HG02610 (cell line): ENCODE results near the gene COL15A1.

Experiments
- ATAC-seq: cut with Tn5 transposase; IDR thresholded peaks from one replicate; pipeline ENCODE4 v1.9.1; 2021; ENCODE audit warnings: mild to moderate bottlenecking, moderate library complexity; ENCODE audit not compliant: unreplicated experiment

The COL15A1 gene

GRCh38 chr9:98944057-98944733, 488 bp downstream of the COL15A1 start:
- ATAC-seq, result no peak

- no peak for ATAC-seq
Observed at GRCh38 chr9:98944734-98945074, 997 bp downstream of the COL15A1 start.

DNA sequence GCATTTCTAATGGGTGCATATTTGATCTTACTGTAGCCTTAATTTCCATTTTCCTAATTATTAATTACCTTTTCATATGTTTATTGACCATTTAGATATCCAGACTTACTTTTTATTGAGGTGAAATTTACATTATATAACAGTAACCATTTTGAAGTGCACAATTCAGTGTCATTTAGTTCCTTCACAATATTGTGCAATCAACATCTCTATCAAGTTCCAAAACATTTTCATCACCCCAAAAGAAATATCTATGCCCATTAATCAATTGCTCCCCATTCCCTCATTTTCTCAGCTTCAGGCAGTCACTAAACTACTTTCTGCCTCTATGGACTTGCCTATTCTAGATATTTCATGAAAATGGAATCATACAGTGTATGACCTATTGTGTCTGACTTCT, 5.9 kb downstream of the COL15A1 start:
- no peak for ATAC-seq

- ATAC-seq, result no peak
Observed at GRCh38 chr9:98950262-98950661, 6.6 kb downstream of the COL15A1 start.

GRCh38 chr9:98951967-98952366, 8.3 kb downstream of the COL15A1 start:
- ATAC-seq, result no peak

DNA sequence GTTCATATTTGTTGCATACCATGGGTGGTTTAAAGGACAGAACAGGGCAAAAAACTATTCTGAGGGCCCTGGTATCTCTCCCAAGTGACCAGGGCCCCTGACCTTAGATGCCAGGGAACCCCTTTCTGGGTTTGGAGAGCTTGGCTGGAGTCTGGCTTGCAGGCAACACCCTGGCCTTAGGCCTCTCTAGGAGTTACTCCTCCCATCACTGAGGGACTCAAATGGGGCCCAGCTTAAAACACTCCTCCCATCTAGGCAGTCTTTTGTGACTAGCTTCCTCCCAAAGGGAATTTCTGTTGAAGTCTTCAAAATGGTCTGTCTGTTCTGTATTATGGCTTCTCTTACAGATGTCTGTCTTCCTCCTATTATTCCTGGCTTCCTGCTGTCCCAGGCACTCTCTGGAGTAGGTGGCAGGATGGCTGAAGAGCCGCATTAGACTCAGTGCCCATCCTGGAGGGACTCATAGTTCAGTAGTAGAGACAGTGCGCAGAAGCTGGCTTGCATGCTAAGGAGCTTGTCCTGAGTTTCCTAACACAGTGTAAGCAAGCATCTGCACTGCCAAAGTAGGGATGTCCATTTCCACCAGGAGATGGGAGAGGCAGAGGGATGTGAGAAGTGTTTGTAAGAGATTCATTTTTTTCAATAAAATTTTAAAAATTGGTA, 10.0 kb downstream of the COL15A1 start:
- no peak for ATAC-seq

DNA sequence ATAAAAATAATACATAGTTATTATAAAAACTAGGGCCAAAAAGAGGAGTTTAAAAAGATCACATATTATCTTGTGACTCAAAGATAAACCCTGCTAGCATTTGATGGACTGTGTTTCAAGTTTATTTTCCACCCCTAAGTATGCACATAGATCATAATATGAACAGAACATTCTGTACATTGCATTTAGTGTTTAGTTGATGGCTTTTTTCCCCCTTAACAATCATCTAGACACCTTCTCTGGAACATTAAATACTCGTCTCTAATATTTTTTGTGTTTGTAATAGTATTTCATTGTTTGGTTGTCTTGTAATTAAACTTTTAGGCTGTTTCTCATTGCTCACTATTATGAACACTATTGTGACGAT, 10.5 kb downstream of the COL15A1 start:
- ATAC-seq, result no peak

DNA sequence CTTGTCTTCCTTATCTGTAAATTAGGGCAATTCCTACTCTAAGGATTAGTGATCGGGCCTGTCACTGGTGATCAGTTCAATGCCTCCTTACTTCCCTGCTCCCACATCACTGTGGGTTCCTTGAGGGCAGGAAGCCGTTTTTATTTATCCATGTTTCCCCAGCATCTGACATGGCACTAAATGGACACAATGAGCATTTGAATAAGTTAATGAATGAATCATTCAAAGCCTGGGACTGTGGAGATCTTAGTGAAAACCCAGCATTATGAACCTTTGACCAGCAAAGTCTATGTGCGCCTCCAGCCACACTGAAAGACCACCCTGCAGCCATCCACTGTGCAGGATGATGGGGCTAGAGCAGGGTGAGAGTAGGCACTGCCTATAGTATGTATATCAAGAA, 11.6 kb downstream of the COL15A1 start:
- ATAC-seq, result no peak

GRCh38 chr9:98957826-98958225, 14.1 kb downstream of the COL15A1 start:
- no peak for ATAC-seq

GRCh38 chr9:98958271-98958984, 14.7 kb downstream of the COL15A1 start:
- ATAC-seq, result no peak

- no peak for ATAC-seq
Observed at GRCh38 chr9:98960409-98960808, 16.7 kb downstream of the COL15A1 start.

DNA sequence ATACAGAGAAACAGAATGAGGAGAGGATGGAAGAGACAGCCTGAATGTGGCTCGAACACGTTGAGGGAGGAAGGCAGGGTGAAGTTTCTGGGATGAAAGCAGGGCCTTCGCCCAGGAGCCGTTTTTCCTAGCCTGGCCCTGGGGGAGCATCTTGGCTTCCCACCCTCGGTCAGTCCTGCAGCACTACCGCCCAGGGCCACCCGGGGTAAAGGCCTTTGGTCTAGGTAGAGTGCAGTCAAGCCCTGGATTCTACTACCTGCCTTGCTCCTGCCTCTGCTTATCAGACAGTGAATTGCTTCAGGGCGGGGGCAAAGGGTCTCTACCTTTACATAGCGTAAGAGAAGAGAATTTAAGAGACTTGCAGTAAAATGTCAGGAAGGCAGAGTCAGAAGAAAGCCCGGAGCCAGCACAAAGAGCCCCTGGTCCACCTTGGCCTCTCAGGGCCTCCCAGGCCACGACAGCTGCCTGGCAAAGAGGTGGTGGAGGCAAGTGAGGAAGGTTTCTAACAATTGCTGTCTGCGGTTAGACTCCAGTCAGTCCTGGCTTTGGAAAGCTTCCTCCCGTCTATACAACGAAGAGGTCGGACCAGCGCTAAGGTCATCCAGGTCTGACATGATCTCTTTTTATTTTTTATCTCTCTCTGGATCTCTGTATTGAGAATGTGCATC, 17.9 kb downstream of the COL15A1 start:
- no peak for ATAC-seq

- no peak for ATAC-seq
Observed at GRCh38 chr9:98962181-98962560, 18.5 kb downstream of the COL15A1 start.

- no peak for ATAC-seq
Observed at GRCh38 chr9:98962861-98963260, 19.2 kb downstream of the COL15A1 start.

GRCh38 chr9:98964201-98964600, 20.5 kb downstream of the COL15A1 start:
- no peak for ATAC-seq

DNA sequence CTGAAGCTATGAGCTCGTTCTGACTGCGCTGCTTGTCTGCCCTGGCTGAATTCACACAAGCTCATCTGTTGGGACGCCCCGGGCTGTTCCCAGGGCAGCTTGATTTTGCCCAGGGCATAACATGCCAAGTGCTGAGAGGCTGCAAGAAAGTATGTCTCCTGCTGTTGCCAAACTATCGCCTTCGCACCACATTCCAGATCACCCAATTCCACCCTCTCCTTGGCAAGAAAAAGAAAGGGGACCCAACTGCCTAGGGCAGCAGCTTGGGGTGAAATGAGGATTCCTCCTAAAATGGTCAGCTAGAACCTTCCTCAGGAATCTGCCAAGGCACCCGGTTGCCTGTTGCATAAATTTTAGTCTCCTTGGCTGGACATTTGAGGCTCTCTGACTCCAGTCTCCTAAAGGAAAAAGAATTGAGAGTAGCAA, 21.2 kb downstream of the COL15A1 start:
- no peak for ATAC-seq

- no peak for ATAC-seq
Observed at GRCh38 chr9:98966676-98967075, 23.0 kb downstream of the COL15A1 start.

- ATAC-seq, result no peak
Observed at GRCh38 chr9:98967257-98967656, 23.6 kb downstream of the COL15A1 start.

DNA sequence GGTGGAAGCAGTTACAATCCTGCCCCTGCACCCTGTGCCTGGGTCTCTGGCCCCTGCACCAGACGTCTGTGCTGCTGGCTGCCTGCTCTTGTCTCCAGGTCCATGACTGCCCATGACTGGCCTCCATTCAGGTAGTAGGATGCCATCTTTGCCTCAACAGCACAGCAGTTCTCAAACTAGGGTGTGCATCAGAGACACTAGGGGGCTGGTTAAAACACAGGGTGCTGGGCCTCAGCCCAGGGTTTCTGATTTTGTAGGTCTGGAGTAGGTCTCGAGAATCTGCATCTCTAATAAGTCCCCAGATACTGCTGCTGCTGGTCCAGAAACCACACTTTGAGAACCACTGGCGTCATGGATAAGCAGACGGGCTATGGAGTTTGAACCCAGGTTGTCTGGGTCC, 24.0 kb downstream of the COL15A1 start:
- no peak for ATAC-seq

DNA sequence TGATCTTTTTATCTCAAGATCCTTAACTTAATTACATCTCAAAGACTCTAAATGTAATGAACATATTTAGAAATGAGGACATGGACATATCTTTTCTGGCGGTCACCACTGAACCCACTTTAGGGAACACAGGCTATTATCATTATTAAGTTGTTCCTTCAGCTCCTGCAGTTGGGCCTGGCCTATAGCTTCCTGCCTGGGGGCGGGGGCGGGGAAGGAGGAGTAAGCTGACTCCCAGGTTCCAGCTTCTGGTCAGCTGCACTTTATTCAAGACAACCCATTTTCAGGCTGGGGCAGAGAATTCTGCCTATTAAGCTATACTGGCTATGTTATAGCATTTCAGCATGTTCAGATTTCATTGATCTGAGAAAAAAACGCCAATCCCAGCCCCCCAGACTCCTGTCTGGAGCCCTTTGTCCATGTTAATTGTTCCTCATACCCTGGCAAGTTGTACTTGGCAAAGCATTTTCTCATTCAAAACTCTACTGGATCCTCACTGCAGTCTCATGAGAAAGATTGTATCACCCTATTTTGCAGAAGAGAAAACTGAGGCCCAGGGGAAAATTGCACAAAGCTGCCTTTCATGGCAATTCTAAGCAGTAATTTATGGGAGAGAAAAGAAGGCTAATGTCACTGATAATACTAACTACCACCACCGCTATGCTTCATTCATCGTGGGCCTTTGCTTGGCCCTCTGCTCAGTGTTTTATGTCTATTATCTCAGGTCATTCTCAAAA, 25.1 kb downstream of the COL15A1 start:
- ATAC-seq, result no peak

GRCh38 chr9:98970532-98971041, 26.9 kb downstream of the COL15A1 start:
- no peak for ATAC-seq
